HEK293 (cell line): Measurements from ENCODE around the gene NRTN.

Source experiments
- CTCF ChIA-PET: fragments of 350-600 bp; formaldehyde crosslinking; extraction: SDS; loops from one replicate; lab custom pipeline; 2021; ENCODE audit warnings: antibody characterized with exemption; lab: Yijun Ruan, JAX
- POLR2A ChIA-PET: fragments of 300-600 bp; formaldehyde crosslinking; extraction: SDS; loops from one replicate; lab custom pipeline; 2020; ENCODE audit warnings: antibody characterized with exemption, inconsistent platforms; lab: Yijun Ruan, JAX
- H3K27ac ChIP-seq: fragments of 200-500 bp; sonication (Bioruptor generic); 2 replicates; pipeline ENCODE4 v1.5.1; 2014; ENCODE audit warnings: low read depth, low read length, control low read depth, inconsistent platforms; ENCODE audit errors: extremely low read depth
- H3K36me3 ChIP-seq, 2 experiments: fragments of 200-500 bp in 1 of 2; sonication (Bioruptor generic) in 1 of 2; 1 replicate in 1 of 2; 2 replicates in 1 of 2; pipeline ENCODE4 v1.5.1; 2014 to 2017; ENCODE audit warnings: inconsistent platforms in 2 of 2, low read length in 2 of 2; ENCODE audit not compliant: control insufficient read depth in 2 of 2, insufficient read depth in 1 of 2
- H3K4me1 ChIP-seq: fragments of 200-500 bp; sonication (Bioruptor generic); 2 replicates; pipeline ENCODE4 v1.5.1; 2014; ENCODE audit warnings: mild to moderate bottlenecking, low read length, inconsistent platforms; ENCODE audit not compliant: control insufficient read depth, insufficient read depth
- H3K4me3 ChIP-seq: 2 replicates; pipeline ENCODE4 v1.5.1; 2011; ENCODE audit warnings: low read depth, mild to moderate bottlenecking, control low read depth, low read length, moderate library complexity
- H3K9me3 ChIP-seq: fragments of 200-500 bp; sonication (Bioruptor generic); 2 replicates; pipeline ENCODE4 v1.5.1; 2014; ENCODE audit warnings: low read depth, low read length, inconsistent platforms; ENCODE audit not compliant: control insufficient read depth, insufficient read depth
- KLF16 ChIP-seq: fragments of 450-650 bp; formaldehyde crosslinking; IDR thresholded peaks from 2 replicates; pipeline ENCODE4 v1.5.1; 2017; ENCODE audit warnings: missing biosample characterization, missing genetic modification characterization
- ZNF10 ChIP-seq: fragments of 450-650 bp; formaldehyde crosslinking; IDR thresholded peaks from 2 replicates; pipeline ENCODE4 v1.5.1; 2017; ENCODE audit warnings: missing biosample characterization, missing genetic modification characterization
- ZNF169 ChIP-seq: fragments of 450-650 bp; formaldehyde crosslinking; IDR thresholded peaks from 2 replicates; pipeline ENCODE4 v1.5.1; 2016; ENCODE audit warnings: missing biosample characterization, missing genetic modification characterization
- ZNF221 ChIP-seq: fragments of 450-650 bp; formaldehyde crosslinking; IDR thresholded peaks from 2 replicates; pipeline ENCODE4 v1.5.1; 2017; ENCODE audit warnings: missing biosample characterization, missing genetic modification characterization, borderline replicate concordance
- ZNF248 ChIP-seq: fragments of 450-650 bp; formaldehyde crosslinking; IDR thresholded peaks from 2 replicates; pipeline ENCODE4 v1.5.1; 2017; ENCODE audit warnings: missing biosample characterization, missing genetic modification characterization
- ZNF335 ChIP-seq: fragments of 450-650 bp; formaldehyde crosslinking; conservative IDR thresholded peaks from 2 replicates; pipeline ENCODE4 v1.5.1; 2016; ENCODE audit warnings: missing biosample characterization, missing genetic modification characterization
- ZNF560 ChIP-seq: fragments of 450-650 bp; formaldehyde crosslinking; IDR thresholded peaks from 2 replicates; pipeline ENCODE4 v1.5.1; 2017; ENCODE audit warnings: missing biosample characterization, missing genetic modification characterization, borderline replicate concordance
- ZNF561 ChIP-seq: fragments of 450-650 bp; IDR thresholded peaks from 2 replicates; pipeline ENCODE4 v1.5.1; 2018; ENCODE audit warnings: missing biosample characterization, missing genetic modification characterization, borderline replicate concordance
- ZNF571 ChIP-seq: fragments of 450-650 bp; formaldehyde crosslinking; IDR thresholded peaks from 2 replicates; pipeline ENCODE4 v1.5.0; 2017; ENCODE audit warnings: missing biosample characterization, missing genetic modification characterization
- ZNF701 ChIP-seq: fragments of 450-650 bp; formaldehyde crosslinking; IDR thresholded peaks from 2 replicates; pipeline ENCODE4 v1.5.1; 2016; ENCODE audit warnings: missing biosample characterization, missing genetic modification characterization
- ZNF843 ChIP-seq: fragments of 450-650 bp; formaldehyde crosslinking; IDR thresholded peaks from 2 replicates; pipeline ENCODE4 v1.5.1; 2016; ENCODE audit warnings: missing biosample characterization, missing genetic modification characterization
- TF ChIP-seq, protein P1 (sequence below): fragments of 450-650 bp; formaldehyde crosslinking; IDR thresholded peaks from 2 replicates; pipeline ENCODE4 v1.5.1; 2016; ENCODE audit warnings: missing biosample characterization, missing genetic modification characterization, borderline replicate concordance
- TF ChIP-seq, protein P2 (sequence below): fragments of 450-650 bp; formaldehyde crosslinking; IDR thresholded peaks from 2 replicates; pipeline ENCODE4 v1.5.1; 2016; ENCODE audit warnings: missing biosample characterization, missing genetic modification characterization, low read depth
- TF ChIP-seq, protein P3 (sequence below): fragments of 450-650 bp; formaldehyde crosslinking; IDR thresholded peaks from 2 replicates; pipeline ENCODE4 v1.5.0; 2017; ENCODE audit warnings: missing biosample characterization, missing genetic modification characterization, borderline replicate concordance
- TF ChIP-seq, protein P4 (sequence below): fragments of 450-650 bp; formaldehyde crosslinking; IDR thresholded peaks from 2 replicates; pipeline ENCODE4 v1.5.1; 2017; ENCODE audit warnings: missing biosample characterization, missing genetic modification characterization
- TF ChIP-seq, protein P5 (sequence below): fragments of 450-650 bp; formaldehyde crosslinking; IDR thresholded peaks from 2 replicates; pipeline ENCODE4 v1.5.1; 2016; ENCODE audit warnings: missing biosample characterization, missing genetic modification characterization
- TF ChIP-seq, protein P6 (sequence below): IDR thresholded peaks from 2 replicates; pipeline ENCODE4 v1.6.1; 2011; ENCODE audit warnings: mild to moderate bottlenecking, low read depth, low read length, borderline replicate concordance

Gene NRTN

DNA sequence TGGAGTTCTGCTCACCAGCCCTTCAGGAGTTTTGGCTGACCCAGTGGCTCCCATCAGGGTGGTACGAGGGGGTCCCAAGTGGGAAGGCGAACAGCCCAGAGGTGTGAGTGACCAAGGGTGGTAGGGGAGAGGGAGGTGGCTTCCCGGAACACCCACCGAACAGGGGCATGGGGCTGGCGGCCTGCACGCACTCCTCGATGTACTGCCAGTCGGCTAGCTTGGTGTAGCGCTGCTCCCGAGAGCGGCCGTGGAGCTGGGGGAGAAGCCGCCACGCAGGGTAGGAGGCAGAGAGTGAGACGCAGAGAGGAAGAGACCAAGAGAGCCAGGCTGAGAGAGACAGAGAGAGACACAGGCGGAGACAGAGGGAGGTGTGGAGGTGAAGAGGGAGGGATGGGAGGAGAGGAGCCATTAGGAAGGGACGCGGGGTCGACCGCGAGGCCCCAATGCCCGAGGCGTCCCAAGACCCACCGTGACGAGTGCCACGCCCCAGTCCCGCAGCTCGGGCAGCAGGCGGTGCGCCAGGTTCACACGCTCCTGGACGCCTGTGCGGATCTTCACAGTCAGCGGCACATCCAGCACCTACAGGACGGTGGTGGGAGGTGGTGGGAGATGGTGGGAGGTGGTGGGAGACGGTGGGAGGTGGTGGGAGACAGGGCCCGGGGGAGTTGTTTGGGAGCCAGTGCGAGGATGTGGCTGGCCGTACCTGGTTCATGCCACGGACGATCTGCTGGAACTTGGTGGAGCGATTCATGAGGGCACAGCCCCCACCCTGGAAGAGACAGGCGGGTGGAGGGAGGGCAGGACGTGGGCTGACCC, 18.1 kb upstream of the NRTN start:
- TF ChIP-seq ZNF221 (tag by site-specific recombination), result no peak
- no peak for TF ChIP-seq ZNF335
- TF ChIP-seq, protein P1, sequence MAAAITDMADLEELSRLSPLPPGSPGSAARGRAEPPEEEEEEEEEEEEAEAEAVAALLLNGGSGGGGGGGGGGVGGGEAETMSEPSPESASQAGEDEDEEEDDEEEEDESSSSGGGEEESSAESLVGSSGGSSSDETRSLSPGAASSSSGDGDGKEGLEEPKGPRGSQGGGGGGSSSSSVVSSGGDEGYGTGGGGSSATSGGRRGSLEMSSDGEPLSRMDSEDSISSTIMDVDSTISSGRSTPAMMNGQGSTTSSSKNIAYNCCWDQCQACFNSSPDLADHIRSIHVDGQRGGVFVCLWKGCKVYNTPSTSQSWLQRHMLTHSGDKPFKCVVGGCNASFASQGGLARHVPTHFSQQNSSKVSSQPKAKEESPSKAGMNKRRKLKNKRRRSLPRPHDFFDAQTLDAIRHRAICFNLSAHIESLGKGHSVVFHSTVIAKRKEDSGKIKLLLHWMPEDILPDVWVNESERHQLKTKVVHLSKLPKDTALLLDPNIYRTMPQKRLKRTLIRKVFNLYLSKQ, result no peak
- no peak for TF ChIP-seq ZNF560 (tag by site-specific recombination)
- TF ChIP-seq ZNF169, result no peak
- TF ChIP-seq, protein P2, sequence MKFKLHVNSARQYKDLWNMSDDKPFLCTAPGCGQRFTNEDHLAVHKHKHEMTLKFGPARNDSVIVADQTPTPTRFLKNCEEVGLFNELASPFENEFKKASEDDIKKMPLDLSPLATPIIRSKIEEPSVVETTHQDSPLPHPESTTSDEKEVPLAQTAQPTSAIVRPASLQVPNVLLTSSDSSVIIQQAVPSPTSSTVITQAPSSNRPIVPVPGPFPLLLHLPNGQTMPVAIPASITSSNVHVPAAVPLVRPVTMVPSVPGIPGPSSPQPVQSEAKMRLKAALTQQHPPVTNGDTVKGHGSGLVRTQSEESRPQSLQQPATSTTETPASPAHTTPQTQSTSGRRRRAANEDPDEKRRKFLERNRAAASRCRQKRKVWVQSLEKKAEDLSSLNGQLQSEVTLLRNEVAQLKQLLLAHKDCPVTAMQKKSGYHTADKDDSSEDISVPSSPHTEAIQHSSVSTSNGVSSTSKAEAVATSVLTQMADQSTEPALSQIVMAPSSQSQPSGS (tag by site-specific recombination), result no peak
- no peak for TF ChIP-seq ZNF561 (tag by site-specific recombination)
- no peak for TF ChIP-seq ZNF843
- TF ChIP-seq, protein P3, sequence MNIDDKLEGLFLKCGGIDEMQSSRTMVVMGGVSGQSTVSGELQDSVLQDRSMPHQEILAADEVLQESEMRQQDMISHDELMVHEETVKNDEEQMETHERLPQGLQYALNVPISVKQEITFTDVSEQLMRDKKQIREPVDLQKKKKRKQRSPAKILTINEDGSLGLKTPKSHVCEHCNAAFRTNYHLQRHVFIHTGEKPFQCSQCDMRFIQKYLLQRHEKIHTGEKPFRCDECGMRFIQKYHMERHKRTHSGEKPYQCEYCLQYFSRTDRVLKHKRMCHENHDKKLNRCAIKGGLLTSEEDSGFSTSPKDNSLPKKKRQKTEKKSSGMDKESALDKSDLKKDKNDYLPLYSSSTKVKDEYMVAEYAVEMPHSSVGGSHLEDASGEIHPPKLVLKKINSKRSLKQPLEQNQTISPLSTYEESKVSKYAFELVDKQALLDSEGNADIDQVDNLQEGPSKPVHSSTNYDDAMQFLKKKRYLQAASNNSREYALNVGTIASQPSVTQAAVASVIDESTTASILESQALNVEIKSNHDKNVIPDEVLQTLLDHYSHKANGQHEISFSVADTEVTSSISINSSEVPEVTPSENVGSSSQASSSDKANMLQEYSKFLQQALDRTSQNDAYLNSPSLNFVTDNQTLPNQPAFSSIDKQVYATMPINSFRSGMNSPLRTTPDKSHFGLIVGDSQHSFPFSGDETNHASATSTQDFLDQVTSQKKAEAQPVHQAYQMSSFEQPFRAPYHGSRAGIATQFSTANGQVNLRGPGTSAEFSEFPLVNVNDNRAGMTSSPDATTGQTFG (tag by site-specific recombination), result no peak
- TF ChIP-seq, protein P4, sequence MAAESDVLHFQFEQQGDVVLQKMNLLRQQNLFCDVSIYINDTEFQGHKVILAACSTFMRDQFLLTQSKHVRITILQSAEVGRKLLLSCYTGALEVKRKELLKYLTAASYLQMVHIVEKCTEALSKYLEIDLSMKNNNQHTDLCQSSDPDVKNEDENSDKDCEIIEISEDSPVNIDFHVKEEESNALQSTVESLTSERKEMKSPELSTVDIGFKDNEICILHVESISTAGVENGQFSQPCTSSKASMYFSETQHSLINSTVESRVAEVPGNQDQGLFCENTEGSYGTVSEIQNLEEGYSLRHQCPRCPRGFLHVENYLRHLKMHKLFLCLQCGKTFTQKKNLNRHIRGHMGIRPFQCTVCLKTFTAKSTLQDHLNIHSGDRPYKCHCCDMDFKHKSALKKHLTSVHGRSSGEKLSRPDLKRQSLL, result no peak
- no peak for TF ChIP-seq ZNF571 (tag by site-specific recombination)
- no peak for TF ChIP-seq ZNF248 (tag by site-specific recombination)
- no peak for TF ChIP-seq KLF16 (tag by site-specific recombination)
- TF ChIP-seq, protein P5, sequence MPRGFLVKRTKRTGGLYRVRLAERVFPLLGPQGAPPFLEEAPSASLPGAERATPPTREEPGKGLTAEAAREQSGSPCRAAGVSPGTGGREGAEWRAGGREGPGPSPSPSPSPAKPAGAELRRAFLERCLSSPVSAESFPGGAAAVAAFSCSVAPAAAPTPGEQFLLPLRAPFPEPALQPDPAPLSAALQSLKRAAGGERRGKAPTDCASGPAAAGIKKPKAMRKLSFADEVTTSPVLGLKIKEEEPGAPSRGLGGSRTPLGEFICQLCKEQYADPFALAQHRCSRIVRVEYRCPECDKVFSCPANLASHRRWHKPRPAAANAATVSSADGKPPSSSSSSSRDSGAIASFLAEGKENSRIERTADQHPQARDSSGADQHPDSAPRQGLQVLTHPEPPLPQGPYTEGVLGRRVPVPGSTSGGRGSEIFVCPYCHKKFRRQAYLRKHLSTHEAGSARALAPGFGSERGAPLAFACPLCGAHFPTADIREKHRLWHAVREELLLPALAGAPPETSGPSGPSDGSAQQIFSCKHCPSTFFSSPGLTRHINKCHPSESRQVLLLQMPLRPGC, result no peak
- TF ChIP-seq, protein P6, sequence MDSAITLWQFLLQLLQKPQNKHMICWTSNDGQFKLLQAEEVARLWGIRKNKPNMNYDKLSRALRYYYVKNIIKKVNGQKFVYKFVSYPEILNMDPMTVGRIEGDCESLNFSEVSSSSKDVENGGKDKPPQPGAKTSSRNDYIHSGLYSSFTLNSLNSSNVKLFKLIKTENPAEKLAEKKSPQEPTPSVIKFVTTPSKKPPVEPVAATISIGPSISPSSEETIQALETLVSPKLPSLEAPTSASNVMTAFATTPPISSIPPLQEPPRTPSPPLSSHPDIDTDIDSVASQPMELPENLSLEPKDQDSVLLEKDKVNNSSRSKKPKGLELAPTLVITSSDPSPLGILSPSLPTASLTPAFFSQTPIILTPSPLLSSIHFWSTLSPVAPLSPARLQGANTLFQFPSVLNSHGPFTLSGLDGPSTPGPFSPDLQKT, result no peak
- TF ChIP-seq ZNF701 (tag by site-specific recombination), result no peak
- no peak for TF ChIP-seq ZNF10 (tag by site-specific recombination)
- POLR2A ChIA-PET, result no interaction called here
- Histone ChIP-seq H3K36me3 (peaks cover 11 to 67% of the 10 kb centered on the region in 2 experiments; a peak in 2 of 3 replicates), H3K4me1 (no peaks in the 10 kb centered on the region), H3K9me3 (no peaks in the 10 kb centered on the region), H3K27ac (no peak overlapping the region), H3K4me3 (no peak overlapping the region)
- CTCF ChIA-PET, result no interaction called here
